Measurements from ENCODE around the gene SCN9A.
"Not testable (repeated sequence)": the region's sequence is repeated elsewhere in the genome, so short reads cannot be mapped to it uniquely, and the experiment has no call there.

Gene SCN9A

DNA sequence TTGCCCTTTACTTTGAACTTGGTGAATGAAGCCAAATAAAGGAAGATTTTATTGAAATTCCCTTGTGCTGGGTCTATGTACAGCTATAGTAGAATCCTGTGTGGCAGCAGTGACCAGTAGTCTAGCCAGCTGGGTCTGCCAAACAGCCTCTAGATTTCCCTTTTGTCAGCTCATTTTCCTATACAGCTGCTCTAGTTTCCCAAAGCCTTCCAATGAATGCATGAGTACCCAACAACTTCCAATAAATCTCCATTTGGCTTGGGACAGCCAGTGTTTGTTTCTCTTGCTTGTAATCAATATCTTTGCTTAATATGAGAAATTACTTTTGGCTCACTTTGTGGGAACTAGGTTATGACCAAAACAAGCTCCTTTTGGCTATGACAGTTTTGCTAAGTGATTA, 43.6 kb downstream of the SCN9A start:
- ChIA-PET POLR2A (no interaction called here), CTCF (no interaction called here)

GRCh38 chr2:166331468-166331867, 44.3 kb downstream of the SCN9A start:
- DNase-seq (ENCODE audit: extremely low spot score) = no peak
- CTCF ChIA-PET = no interaction called here
- POLR2A ChIA-PET = no interaction called here
- no peak for TF ChIP-seq CTCF (IDR thresholded peaks at IDR 0.05; ENCODE audit: control extremely low read depth, extremely low read depth, low read depth, missing control alignments)

More for the DNA sequence above, 43.6 kb downstream of the SCN9A start:
- no peak for TF ChIP-seq CTCF (IDR thresholded peaks at IDR 0.05; ENCODE audit: control extremely low read depth, extremely low read depth, low read depth, missing control alignments)
- no peak for DNase-seq (ENCODE audit: extremely low spot score)

GRCh38 chr2:166329465-166329864, 46.3 kb downstream of the SCN9A start:
- TF ChIP-seq CTCF (IDR thresholded peaks at IDR 0.05; ENCODE audit: control extremely low read depth, extremely low read depth, low read depth, missing control alignments) = no peak
- DNase-seq (ENCODE audit: extremely low spot score) = no peak
- POLR2A ChIA-PET = no interaction called here
- CTCF ChIA-PET = no interaction called here

- ChIA-PET CTCF (no interaction called here), POLR2A (no interaction called here)
- TF ChIP-seq CTCF (IDR thresholded peaks at IDR 0.05; ENCODE audit: control extremely low read depth, extremely low read depth, low read depth, missing control alignments) = no peak
- no peak for DNase-seq (ENCODE audit: extremely low spot score)
Measured at GRCh38 chr2:166328147-166328546, 47.6 kb downstream of the SCN9A start.

- TF ChIP-seq CTCF (IDR thresholded peaks at IDR 0.05; ENCODE audit: control extremely low read depth, extremely low read depth, low read depth, missing control alignments) = no peak
- DNase-seq (ENCODE audit: extremely low spot score) = no peak
- ChIA-PET CTCF (no interaction called here), POLR2A (no interaction called here)
Measured at GRCh38 chr2:166321076-166321475, 54.7 kb downstream of the SCN9A start.

DNA sequence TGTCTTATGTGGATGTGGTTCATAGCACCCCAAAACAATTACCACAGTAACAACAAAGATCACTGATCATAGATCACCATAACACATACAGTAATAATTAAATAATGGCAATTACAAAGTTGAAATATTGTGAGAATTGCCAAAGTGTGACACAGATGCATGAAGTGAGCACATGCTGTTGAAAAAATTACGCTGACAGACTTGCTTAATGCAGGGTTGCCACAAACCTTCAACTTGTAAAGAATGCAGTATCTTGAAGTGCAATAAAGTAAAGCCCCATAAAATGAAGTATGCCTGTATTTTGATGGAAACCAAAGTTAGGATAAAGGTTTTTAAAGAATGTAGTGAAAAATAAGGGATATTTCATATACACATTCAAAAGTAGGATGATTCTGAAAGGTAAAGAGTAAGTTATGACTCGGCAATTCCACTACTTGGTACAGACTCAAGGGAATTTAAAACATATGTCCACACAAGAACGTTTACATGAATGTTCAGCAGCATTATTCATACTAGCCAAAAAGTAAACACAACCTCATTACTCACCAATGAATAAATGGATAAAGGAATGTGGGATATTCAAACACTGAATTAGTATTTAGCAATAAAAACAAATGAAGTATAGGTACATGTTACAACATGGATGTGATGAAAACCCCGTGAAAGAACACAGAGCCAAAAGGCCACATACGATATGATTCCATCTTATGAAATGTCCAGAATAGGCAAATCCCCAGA, 61.6 kb downstream of the SCN9A start:
- no peak for DNase-seq (ENCODE audit: extremely low spot score)
- TF ChIP-seq CTCF (IDR thresholded peaks at IDR 0.05; ENCODE audit: control extremely low read depth, extremely low read depth, low read depth, missing control alignments) = no peak
- CTCF ChIA-PET = interaction anchor here (1.3 kb wide), 1 partner anchor 8 kb away, joined by 3 read pairs; no protein-coding TSS in a partner anchor
- POLR2A ChIA-PET = no interaction called here

DNA sequence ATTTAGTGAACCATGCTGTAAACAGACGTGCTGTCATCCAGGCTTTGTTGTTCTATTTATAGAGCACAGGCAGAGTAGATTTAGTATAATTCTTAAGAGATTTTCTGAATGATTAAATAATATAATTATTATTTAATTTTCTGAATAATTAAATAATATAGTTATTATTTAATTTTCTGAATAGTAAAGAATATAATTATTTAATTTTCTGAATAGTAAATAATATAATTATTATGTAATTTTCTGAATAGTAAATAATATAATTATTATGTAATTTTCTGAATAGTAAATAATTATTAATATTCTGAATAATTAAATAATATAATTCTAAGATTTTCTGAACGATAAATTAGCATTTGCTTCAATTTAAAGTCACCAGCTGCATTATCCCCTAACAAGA, 62.9 kb downstream of the SCN9A start:
- CTCF ChIA-PET = interaction anchor here (0.6 to 1.2 kb wide), 3 partner anchors 10 to 58 kb away, joined by 3 read pairs; no protein-coding TSS in a partner anchor

More for the DNA sequence above, 62.9 kb downstream of the SCN9A start:
- DNase-seq (ENCODE audit: extremely low spot score); POLR2A ChIA-PET: not testable (repeated sequence)
